Progenitor cell of endocrine pancreas (in vitro differentiated cells): ENCODE data around the gene TPT1. TPM values are rescaled to one million over a fixed set of nuclear protein-coding genes. Genes with fewer than 3 reads are reported as not detected.
"Not testable (repeated sequence)": the region's sequence is repeated elsewhere in the genome, so short reads cannot be mapped to it uniquely, and the experiment has no call there.

Experiments used
- DNase-seq: peaks from one replicate; pipeline ENCODE4 v3.0.0; 2021; ENCODE audit warnings: low spot score; ENCODE audit not compliant: unreplicated experiment
- H3K27ac Mint-ChIP-seq: 2 replicates; pipeline ENCODE4 v1.8.0; 2021; ENCODE audit warnings: mild to moderate bottlenecking, moderate library complexity, mixed read lengths
- H3K27me3 Mint-ChIP-seq: 2 replicates; pipeline ENCODE4 v1.8.0; 2021; ENCODE audit warnings: mixed read lengths
- H3K36me3 Mint-ChIP-seq: 2 replicates; pipeline ENCODE4 v1.8.0; 2022; ENCODE audit warnings: mixed read lengths; ENCODE audit not compliant: insufficient read depth
- H3K4me1 Mint-ChIP-seq: 2 replicates; pipeline ENCODE4 v1.8.0; 2021; ENCODE audit warnings: low read depth, mixed read lengths
- H3K4me3 Mint-ChIP-seq: 2 replicates; pipeline ENCODE4 v1.8.0; 2021; ENCODE audit warnings: low read depth, mild to moderate bottlenecking, moderate library complexity, mixed read lengths
- H3K9me3 Mint-ChIP-seq: 2 replicates; pipeline ENCODE4 v1.8.0; 2021; ENCODE audit warnings: low read depth, mixed read lengths
- CTCF ChIP-seq: fragments of 200-600 bp; sonication (generic); IDR thresholded peaks from one replicate; pipeline ENCODE4 v1.5.0; 2021; ENCODE audit warnings: antibody characterized with exemption, mild to moderate bottlenecking; ENCODE audit not compliant: unreplicated experiment
- total RNA-seq: library from RNA; stranded (reverse); gene quantifications from 2 replicates; pipeline ENCODE4 v1.2.1, GENCODE V29; 2021

Gene TPT1
- total RNA-seq, 1 donor from 2014 or later, result 3,243 TPM

GRCh38 chr13:45384474-45385174, 43.6 kb upstream of the TPT1 start:
- no peak for DNase-seq
- Mint-ChIP-seq H3K27ac (no peak overlapping the region), H3K4me1 (no peaks in the 10 kb centered on the region), H3K9me3 (no peaks in the 10 kb centered on the region), H3K36me3 (peaks cover 11% of the 10 kb centered on the region), H3K27me3 (no peaks in the 10 kb centered on the region), H3K4me3 (no peak overlapping the region)
- TF ChIP-seq CTCF, result no peak

- not testable (repeated sequence) for H3K36me3 Mint-ChIP-seq, H3K9me3 Mint-ChIP-seq
Observed at GRCh38 chr13:45382739-45383138, 41.8 kb upstream of the TPT1 start.

GRCh38 chr13:45381196-45381595, 40.2 kb upstream of the TPT1 start:
- Mint-ChIP-seq H3K36me3 (peaks cover 3% of the 10 kb centered on the region), H3K27me3 (no peaks in the 10 kb centered on the region), H3K4me3 (no peak overlapping the region)

More at GRCh38 chr13:45382739-45383138, 41.8 kb upstream of the TPT1 start:
- H3K4me1 Mint-ChIP-seq, H3K27me3 Mint-ChIP-seq, DNase-seq, H3K4me3 Mint-ChIP-seq, H3K27ac Mint-ChIP-seq: not testable (repeated sequence)

GRCh38 chr13:45380708-45381107, 39.7 kb upstream of the TPT1 start:
- DNase-seq, H3K9me3 Mint-ChIP-seq, H3K4me1 Mint-ChIP-seq, H3K27ac Mint-ChIP-seq, H3K27me3 Mint-ChIP-seq, H3K36me3 Mint-ChIP-seq, H3K4me3 Mint-ChIP-seq: not testable (repeated sequence)

More at GRCh38 chr13:45381196-45381595, 40.2 kb upstream of the TPT1 start:
- H3K9me3 Mint-ChIP-seq, result no peaks in the 10 kb centered on the region
- DNase-seq, result no peak
- TF ChIP-seq CTCF, result no peak
- H3K27ac Mint-ChIP-seq, result no peak overlapping the region
- no peaks in the 10 kb centered on the region for H3K4me1 Mint-ChIP-seq

- not testable (repeated sequence) for H3K36me3 Mint-ChIP-seq, H3K27ac Mint-ChIP-seq, H3K4me3 Mint-ChIP-seq, H3K4me1 Mint-ChIP-seq, H3K9me3 Mint-ChIP-seq, H3K27me3 Mint-ChIP-seq, DNase-seq
Observed at GRCh38 chr13:45379516-45379915, 38.5 kb upstream of the TPT1 start.

GRCh38 chr13:45378786-45379185, 37.8 kb upstream of the TPT1 start:
- DNase-seq, H3K36me3 Mint-ChIP-seq, H3K4me1 Mint-ChIP-seq, H3K4me3 Mint-ChIP-seq, H3K27ac Mint-ChIP-seq, H3K27me3 Mint-ChIP-seq, H3K9me3 Mint-ChIP-seq: not testable (repeated sequence)

- not testable (repeated sequence) for DNase-seq, H3K4me3 Mint-ChIP-seq, H3K27ac Mint-ChIP-seq, H3K9me3 Mint-ChIP-seq, H3K36me3 Mint-ChIP-seq, H3K27me3 Mint-ChIP-seq, H3K4me1 Mint-ChIP-seq
Observed at GRCh38 chr13:45377314-45377713, 36.3 kb upstream of the TPT1 start.

GRCh38 chr13:45376651-45377050, 35.7 kb upstream of the TPT1 start:
- H3K27me3 Mint-ChIP-seq, result not testable (repeated sequence)

More at GRCh38 chr13:45376651-45377050, 35.7 kb upstream of the TPT1 start:
- not testable (repeated sequence) for H3K27ac Mint-ChIP-seq, H3K36me3 Mint-ChIP-seq, DNase-seq, H3K4me3 Mint-ChIP-seq, H3K9me3 Mint-ChIP-seq, H3K4me1 Mint-ChIP-seq
